Stimulated activated CD4-positive, alpha-beta T cell treated with anti-CD3 and anti-CD28 coated beads, Interleukin-12 subunit alpha, Interleukin-12 subunit beta, amount 100 ng/mL, for 48 hours (primary cell): ENCODE measurements around the gene AGXT.

Experiments used
- DNase-seq, 3 donors: peaks; one replicate each; pipeline ENCODE4 v3.0.0-alpha.2; 2020; ENCODE audit warnings: low read depth in 2 of 3, low spot score in 1 of 3

Gene AGXT

GRCh38 chr2:240869109-240869955, 708 bp downstream of the AGXT start:
- no peak for DNase-seq

GRCh38 chr2:240869956-240870875, 1.6 kb downstream of the AGXT start:
- DNase-seq = no peak

- no peak for DNase-seq
Observed at GRCh38 chr2:240871071-240871958, 2.7 kb downstream of the AGXT start.

GRCh38 chr2:240872317-240873097, 3.9 kb downstream of the AGXT start:
- no peak for DNase-seq

- no peak for DNase-seq
Observed at GRCh38 chr2:240873098-240873788, 4.6 kb downstream of the AGXT start.

GRCh38 chr2:240873805-240874714, 5.4 kb downstream of the AGXT start:
- no peak for DNase-seq

GRCh38 chr2:240874715-240875227, 6.1 kb downstream of the AGXT start:
- no peak for DNase-seq

GRCh38 chr2:240875228-240876034, 6.8 kb downstream of the AGXT start:
- DNase-seq = no peak

- no peak for DNase-seq
Observed at GRCh38 chr2:240876035-240876474, 7.4 kb downstream of the AGXT start.

- no peak for DNase-seq
Observed at GRCh38 chr2:240876475-240877251, 8.0 kb downstream of the AGXT start.

- no peak for DNase-seq
Observed at GRCh38 chr2:240877460-240878340, 9.1 kb downstream of the AGXT start.

- DNase-seq = no peak
Observed at GRCh38 chr2:240878341-240878936, 9.8 kb downstream of the AGXT start.

GRCh38 chr2:240879105-240879504, 10.5 kb downstream of the AGXT start:
- no peak for DNase-seq

- no peak for DNase-seq
Observed at GRCh38 chr2:240881913-240882312, 13.3 kb downstream of the AGXT start.

- no peak for DNase-seq
Observed at GRCh38 chr2:240884221-240884620, 15.6 kb downstream of the AGXT start.
